GM19468 (cell line): ENCODE measurements around the gene TBC1D16.

ENCODE experiments used
- ATAC-seq: cut with Tn5 transposase; IDR thresholded peaks from one replicate; pipeline ENCODE4 v1.9.1; 2021; ENCODE audit warnings: mild to moderate bottlenecking, moderate library complexity, moderate number of reproducible peaks; ENCODE audit not compliant: unreplicated experiment; ENCODE audit errors: extremely low read depth

The TBC1D16 gene

GRCh38 chr17:79954281-79955166 lies 81.1 kb downstream of the TBC1D16 start:
- no peak for ATAC-seq

GRCh38 chr17:79953335-79953734 lies 82.3 kb downstream of the TBC1D16 start:
- ATAC-seq: no peak

DNA sequence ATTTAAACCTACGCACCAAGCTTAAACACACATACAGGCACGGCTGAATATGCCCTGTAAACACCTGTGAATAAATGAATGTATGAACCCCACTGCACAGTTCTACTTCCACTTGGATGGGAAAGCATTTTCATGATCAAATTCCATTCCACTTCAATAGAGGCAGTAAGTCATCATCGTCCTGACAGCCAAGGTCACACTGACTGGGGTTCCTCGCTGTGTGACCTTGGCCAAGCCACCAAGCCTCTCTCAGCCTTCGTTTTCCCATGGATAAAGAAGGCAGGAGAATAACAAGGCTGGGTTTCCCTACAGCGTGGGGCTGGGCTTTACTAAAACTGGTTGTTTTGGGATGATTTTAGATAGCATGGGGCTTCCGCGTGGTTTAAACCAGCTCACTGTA lies 82.8 kb downstream of the TBC1D16 start:
- no peak for ATAC-seq

DNA sequence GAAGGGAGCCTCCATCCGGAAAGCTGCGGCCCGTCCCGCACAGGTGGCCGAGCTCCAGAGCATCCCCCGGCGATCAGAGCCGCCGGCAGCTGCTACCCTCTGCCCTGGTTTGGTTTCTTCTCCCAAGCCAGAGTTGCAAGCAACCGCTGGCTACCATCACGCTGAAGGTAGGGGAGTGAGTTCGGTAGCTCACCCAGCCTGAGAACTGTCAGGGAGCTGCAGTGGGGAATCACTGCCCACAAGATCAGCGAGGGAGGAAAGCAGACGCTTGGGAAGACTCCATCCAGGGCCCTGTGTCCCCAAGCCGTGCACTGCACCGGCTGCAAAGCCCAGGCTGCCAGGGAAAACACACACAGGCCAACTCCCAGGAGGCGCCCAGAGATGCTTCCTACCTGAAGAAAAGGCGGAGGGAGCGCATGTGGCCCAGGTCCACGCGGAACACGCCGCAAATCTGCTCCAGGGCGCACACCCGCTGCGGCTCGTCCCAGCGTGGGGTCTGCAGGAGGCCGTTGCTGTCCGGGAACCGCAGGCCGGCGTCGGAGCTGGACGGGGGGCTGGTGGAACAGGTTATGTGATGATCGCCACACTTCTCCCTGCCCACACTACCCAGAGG lies 83.3 kb downstream of the TBC1D16 start:
- no peak for ATAC-seq

GRCh38 chr17:79951361-79952264 lies 84.1 kb downstream of the TBC1D16 start:
- no peak for ATAC-seq

DNA sequence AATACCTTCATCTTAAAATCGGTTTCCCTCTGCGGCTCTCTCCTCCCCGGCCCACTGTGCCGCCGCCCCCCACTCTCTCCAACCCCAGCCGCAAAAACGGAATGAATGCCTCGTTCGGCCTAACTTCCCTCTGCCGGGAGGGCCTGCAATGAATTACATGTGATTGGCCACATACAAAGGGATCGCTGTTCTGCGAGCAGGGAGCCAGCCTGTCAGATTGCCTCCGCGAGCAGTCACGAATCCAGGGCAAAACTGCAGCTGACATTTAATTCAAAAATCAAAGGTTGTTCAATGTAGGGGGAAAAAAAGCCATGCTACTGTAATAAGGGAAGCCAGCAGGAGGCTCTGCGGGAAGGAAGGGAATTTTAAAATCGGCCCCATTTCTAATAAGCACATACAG lies 84.9 kb downstream of the TBC1D16 start:
- no peak for ATAC-seq

DNA sequence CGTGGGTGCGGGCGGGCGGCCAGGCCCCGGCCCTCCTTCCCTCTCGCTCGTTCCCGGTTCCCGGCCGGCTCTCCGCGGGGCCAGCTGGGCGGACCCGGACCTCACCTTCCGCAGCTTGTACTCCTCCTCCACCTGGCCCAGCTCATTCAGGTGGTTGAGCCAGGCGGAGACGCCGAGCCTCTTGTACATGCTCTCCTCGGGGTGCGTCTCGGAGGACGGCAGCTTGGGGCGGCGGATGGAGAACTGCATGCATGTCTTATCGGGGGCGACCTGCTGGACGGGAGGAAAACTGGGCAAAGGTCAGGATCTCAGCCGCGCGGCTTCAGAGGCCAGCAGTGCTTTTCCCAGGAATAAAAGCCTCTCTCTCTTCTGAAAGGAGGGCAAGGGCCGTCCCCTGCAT lies 85.4 kb downstream of the TBC1D16 start:
- ATAC-seq: no peak

- no peak for ATAC-seq
Measured at GRCh38 chr17:79949656-79950209, 85.9 kb downstream of the TBC1D16 start.

DNA sequence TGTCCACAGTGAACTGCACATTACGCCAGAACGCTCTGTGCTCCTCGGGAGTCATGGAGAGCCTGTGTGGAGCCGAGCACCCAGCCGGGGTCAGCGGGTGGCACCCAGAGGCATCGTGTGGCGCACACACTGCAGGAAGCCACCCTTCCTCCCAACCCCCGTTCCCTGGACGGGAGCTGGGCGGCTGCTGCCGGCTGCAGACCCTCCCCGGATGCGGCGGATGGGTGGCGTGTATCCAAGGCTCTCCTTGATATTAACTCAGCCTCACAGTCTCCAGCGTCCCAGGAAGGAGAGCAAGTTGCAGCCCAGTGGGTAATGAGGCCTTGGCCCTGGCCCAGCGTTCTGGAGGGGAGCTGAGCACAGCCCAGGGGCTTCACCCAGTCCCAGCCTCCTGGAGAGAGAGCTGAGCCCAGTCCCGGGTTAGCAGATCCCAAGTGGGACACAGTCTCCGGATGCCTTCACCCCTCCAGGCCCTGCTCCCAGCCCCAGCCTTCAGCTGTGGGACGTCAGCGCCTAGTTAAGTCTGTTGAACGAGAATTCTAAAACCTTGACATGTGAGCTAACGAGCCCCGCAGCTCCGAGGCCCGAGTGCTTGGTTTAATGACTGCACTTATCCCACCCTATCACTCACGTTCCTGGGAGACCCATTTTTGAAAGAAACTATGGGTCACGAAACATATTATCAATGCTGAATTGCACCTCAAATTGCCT lies 86.6 kb downstream of the TBC1D16 start:
- ATAC-seq: no peak

DNA sequence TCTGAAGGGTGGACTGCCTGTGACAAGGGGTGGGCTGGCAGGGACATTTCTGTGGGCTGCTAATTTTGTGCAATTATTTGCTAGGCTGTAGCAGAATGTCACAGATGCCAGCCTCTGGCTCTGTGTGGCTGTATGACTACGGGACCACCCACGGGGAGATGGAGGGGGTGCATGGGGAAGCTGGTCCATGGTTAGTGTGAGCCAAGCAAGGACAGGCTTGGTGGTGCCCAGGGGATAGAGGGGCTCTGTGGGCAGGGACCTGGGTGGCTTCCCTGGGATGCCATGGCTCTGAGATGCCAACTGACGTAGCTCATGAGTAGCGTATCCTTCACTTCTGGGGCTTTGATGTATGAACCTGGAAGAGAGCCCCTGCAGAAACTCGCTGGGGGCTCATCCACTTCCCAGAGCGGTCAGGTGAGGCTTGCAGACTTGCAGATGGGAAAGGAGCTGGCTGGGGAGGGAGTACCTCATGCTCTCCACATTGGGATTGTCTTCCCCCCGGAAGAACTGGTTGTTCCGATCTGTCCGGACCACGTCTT lies 87.2 kb downstream of the TBC1D16 start:
- no peak for ATAC-seq

DNA sequence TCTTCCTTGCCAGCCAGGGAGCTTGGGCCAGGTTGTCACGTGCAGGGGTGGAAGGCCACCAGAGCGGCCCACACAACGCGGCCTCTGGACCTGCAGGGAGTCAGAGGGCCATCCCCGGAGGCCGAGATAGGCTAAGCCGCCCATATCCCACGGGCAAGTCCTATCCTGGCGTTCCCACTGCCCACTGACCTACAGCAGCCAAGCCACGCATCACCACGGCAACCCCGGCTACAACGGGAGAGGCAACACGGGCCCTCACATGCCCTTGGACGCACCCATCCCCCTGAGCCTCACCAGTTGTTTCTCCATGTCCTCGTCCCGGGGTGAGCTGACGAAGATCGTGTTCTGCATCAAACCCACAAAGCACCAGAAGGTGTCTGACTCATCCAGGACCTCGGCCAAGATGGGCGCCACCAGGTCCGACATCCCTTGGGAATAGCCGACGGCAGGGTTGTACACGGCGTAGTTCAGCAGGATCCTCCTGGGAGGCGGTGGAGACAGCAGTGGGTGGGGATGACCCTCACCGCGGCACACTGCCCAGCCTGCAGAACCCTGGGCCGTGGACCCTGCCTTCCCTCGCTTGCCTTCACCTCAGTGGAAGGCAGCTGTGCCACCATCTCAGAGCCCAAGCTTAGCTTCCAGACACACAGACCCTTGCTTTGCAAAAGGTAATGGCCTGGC lies 88.2 kb downstream of the TBC1D16 start:
- ATAC-seq: no peak

- ATAC-seq: no peak
Measured at GRCh38 chr17:79946352-79947231, 89.1 kb downstream of the TBC1D16 start.

DNA sequence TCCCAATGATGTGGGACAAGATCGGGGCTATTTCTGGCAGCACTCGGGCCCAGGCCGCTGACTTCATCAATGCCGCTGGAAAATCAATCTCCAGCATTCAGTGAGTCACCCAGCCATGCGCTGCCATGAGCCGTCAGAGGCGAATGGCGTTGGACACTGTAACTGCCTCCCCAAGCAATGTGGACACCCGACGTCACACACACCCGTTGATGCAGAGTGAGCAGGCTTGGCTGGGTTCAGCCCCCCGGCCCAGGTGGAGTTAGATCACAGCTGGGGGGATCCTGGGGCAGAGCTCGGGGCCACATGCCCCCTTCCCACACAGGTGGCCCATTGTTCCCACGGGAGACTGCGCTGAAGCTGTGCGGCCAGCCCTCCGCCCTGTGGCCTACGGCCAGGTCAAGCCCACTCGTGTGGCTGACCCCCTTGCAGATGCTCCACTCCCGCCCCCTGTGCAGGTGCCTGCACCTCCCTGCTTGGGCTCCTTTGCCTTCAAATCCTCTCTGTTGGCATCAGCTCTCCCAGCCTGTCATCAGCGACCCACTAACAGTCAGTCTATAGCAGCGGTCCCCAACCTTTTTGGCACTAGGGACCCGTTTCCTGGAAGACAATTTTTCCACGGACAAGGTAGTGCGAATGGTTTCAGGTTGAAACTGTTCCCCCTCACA lies 89.9 kb downstream of the TBC1D16 start:
- no peak for ATAC-seq

GRCh38 chr17:79944821-79945391 lies 90.8 kb downstream of the TBC1D16 start:
- no peak for ATAC-seq

- no peak for ATAC-seq
Measured at GRCh38 chr17:79944251-79944812, 91.3 kb downstream of the TBC1D16 start.

DNA sequence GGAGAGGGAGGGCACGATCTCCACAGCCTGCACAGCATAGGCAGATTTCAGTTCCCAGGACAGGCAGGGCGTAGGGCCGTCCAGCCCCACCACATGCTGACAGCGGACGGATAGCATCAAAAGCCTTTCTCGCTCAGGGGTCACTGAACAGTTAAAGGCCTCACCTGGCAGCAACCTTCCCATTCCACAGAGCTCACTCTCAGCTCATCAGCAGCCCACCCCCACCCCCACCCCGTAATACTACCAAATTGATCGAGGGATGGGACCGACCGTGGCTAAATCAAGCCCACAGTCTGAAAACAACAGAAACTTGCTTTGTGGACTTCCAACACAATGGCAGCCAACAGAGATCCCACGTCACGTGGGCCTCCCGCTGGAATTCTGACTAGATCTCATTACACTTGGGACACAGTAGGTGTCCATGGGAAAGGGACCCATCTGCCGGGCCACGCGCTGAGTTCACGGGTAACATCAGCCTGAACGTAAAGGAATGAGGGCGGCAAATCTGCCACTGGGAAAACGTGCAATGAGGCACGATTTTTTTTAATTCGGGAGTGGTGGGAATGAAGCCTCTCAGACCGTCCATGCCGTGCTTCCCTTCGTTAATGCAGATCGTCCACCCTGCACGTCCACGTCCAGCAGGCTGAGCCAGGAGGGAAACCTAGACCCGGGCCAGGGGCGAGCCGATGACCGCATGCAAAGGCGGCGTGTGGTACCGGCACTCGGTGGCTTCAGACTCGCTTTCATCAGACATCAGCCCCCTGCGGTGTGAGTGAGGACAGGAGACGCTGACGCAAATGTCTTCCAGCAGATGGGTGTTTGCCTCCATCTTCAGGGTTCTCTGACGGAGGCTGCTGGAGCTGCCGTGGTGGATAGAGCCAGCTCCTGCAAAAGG lies 92.1 kb downstream of the TBC1D16 start:
- ATAC-seq: no peak
